Measurements from ENCODE around the gene RNF121.

Gene RNF121

DNA sequence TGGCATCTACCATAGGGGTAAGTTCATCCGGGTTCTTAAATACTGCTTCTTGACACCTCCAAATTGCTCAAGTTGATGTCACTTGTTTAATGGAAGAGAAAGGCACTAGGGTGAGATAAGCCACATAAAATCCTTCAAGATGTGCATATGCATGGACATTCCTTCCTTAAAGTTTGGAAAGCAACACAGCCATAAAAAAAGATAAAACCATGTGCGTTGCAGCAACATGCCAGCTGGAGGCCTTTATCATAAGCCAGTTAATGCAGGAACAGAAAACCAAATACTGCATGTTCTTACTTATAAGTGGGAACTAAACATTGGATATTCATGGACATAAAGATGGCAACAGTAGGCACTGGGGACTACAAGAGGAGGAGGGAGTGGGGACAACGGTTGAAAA, 61.9 kb downstream of the RNF121 start:
- no peak for DNase-seq (ENCODE audit: low read depth)

DNA sequence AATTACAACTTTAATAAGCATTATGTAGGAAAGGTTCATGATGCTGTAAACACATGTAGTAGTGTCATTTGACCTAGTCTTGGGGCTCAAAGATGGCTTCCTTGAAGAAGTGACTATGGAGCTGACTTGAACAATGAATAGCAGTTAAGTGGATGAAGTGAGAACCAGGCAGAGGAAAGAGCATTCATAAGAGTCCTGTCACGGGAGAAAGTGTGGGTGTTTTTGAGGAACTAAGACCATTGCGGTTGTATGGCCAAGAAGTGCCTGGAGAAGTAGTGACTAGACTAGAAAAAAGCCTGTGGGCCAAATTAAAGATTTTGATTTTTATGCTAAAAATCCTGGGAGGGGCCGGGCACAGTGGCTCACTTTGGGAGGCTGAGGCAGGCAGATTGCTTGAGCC, 62.6 kb downstream of the RNF121 start:
- no peak for DNase-seq (ENCODE audit: low read depth)

DNA sequence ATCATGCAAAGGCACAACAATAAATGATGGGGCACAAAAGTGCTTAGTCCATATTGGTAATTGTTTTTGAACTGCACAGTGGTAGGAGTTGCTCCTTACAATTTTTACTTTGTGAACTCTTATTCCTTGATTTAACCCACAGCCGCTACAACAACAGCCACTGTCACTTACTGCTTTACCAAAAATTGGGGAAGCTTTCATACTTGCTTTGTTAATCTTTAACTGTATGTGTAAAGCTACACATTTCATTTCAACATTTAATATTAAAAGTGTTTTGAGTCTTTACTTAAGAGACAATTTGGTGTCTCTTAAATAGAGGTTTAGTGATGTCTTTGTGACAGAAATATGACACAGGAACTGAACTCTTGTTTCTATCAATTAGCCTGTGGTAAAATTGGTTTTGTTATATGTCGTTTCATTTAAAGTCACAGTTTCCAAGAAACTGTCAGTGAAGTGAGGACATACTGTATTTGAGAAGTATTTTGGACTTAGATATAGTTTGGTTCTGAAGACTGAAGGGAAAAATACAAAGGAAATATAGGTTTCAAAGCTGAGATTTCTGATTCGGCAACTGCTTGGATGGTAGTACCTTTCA, 63.4 kb downstream of the RNF121 start:
- DNase-seq (ENCODE audit: low read depth), result no peak

DNA sequence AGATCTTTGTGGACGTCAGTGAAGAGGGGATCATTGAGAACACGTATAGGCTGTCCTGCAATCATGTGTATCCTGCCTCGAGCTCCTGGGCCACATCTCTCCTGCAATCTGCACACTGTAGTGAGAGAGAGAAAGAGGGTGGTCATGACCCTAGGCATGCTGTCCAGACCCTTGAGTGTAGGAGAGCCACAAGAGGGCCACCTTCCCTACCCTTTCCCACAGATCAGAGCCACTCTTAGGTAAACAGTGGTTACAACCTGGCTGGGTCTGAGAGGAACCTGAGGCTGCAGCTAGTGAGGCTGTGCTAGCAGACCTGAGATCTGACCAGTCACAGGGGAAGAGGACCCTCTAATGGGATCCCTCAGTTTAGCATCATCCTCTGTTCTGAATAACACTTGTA, 65.9 kb downstream of the RNF121 start:
- DNase-seq (ENCODE audit: low read depth), result no peak

DNA sequence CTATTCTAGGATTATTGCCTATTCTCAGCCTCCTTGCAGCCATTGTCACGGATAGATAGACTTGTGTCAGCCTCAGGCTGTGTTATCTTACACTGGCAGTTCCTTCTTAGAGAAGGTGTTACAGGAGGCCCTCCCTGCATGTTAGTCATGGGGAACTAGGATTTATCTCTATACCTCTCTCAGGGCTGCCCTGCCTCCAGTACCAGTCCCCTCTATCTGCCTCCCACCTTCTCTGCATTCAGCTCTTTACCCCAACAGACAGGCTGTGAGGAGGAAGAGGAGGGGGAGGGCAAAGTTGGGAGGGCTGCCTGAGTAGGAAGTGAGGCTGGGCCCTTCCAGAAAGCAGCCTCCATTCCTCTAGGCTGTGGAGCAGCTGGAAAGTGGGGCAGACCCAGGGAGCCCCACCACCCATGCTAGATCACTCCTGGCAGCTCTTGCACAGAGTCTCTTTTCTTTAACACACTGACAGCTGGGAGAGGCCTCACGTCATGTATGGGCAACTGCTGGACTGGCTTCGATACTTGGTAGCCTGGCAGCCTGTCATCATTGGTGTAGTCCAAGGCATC, 67.0 kb downstream of the RNF121 start:
- no peak for DNase-seq (ENCODE audit: low read depth)

DNA sequence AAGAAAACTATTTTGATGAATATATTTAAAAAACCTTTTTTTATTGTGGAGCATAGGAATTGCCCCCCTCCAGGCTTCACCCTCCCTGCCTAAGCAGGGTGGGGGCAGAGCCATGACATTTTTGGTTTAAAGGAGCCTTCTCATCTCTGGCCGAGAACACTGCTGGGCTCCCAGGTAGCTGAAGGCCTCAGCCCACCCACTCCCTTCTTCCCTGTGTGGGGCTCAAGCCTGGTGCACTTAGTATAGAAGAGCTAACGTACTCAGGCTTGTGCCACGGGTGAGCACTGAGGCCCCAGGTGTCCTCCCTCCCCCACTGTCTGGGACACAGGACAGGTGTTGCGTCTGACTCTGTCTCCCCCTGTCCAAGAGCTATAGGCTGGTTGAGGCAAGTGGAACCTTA, 67.7 kb downstream of the RNF121 start:
- no peak for DNase-seq (ENCODE audit: low read depth)

DNA sequence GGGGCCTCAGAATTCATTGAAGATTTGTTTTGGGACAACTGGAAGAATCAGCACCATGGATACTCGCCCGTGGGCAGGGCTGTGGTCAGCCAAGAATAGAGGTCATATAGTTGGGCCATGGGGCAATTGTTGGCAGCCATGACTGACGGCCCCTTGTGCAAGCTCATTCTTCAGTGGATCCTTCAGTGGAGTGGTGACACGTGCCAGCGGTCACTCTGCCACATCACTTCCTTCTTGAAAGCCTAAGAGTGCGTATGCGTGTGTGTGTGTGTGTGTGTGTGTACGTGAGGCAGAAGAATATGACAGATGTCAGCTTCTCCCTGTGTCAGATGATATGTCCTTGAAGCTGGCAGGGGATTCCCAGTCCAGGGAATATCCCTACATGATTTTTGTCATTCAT, 68.1 kb downstream of the RNF121 start:
- DNase-seq (ENCODE audit: low read depth), result no peak

DNA sequence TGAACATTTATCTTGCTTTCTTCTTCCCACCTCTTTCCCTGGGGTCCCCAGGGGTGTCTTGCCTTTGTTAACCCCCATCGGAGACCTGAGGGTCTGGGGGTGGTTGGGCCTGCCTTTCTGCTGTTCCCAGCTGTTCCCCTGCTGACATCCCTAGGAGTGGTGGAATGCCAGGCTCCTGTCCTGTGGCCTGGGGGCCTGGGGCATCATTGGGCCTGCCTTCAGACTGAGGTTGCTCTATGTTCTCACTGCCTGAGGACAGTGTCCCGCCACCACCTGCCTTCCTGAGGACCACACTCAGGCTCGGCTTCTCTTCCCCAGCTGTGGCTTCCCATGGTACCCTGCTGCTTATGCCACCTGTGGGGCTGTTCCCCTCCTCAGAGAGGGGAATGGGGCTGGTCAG, 68.7 kb downstream of the RNF121 start:
- DNase-seq (ENCODE audit: low read depth), result no peak

DNA sequence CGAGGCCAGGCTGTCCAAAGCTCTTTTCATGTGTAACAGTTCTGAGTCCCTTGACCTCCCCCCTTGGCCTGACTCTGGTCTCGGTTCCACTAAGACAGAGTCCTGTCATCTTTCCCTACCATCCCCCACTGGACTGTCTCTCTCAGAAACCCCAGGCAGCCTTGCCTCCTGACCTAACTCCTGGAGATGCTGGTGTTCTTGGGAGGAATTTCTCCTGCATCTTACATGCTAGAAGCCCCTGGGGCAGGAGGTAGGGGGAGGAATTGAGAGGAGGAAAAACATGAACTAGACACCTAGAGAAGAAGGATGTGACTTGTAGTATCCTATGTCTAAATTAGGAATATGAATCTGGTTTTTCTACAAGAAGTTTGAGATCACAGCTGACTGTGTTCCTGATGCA, 69.2 kb downstream of the RNF121 start:
- DNase-seq (ENCODE audit: low read depth), result no peak

DNA sequence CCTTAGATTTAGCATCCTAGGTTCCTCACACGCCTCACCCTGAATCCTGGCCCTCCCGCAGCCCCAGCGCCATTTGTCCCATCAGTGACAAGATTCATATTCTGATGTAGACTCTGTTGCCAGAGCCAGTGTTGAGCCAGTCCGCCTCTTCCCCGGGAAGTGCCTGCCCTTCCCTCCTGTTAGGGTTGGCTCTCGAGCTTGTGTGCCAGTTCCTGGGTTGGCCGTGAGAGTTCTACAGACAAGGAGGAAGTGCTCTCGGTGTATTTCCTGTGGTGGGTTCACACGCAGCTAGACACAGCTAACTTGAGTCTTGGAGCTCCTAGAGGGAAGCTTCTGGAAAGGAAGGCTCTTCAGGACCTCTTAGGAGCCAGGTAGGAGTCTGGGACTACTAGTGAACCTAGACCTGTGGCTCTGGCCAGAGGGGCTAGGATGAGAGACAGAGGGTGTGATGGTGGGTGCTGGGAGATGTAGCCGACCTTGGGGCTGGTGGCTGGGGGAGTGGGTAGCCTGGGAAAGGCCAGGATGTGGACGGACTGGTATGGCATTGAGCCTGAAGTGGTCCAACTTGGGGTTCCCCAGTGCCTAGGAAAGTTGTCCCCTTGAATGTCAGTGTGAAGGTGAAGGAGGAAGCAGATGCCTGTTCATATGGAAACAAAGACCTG, 69.9 kb downstream of the RNF121 start, which contains the start of gene IL18BP:
IL18BP (plus strand) TSS at position 261 of the 662 bp plus-strand sequence. CDS start 1,076 bp downstream, outside the sequence.
- no peak for DNase-seq (ENCODE audit: low read depth)

DNA sequence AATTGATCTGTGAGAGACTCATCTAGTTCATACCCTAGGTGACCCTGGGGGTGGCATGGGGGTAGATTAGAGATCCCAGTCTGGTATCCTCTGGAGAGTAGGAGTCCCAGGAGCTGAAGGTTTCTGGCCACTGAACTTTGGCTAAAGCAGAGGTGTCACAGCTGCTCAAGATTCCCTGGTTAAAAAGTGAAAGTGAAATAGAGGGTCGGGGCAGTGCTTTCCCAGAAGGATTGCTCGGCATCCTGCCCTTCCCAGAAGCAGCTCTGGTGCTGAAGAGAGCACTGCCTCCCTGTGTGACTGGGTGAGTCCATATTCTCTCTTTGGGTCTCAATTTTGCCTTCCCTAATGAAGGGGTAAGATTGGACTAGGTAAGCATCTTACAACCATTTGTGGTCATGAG, 70.5 kb downstream of the RNF121 start:
- DNase-seq (ENCODE audit: low read depth), result no peak

DNA sequence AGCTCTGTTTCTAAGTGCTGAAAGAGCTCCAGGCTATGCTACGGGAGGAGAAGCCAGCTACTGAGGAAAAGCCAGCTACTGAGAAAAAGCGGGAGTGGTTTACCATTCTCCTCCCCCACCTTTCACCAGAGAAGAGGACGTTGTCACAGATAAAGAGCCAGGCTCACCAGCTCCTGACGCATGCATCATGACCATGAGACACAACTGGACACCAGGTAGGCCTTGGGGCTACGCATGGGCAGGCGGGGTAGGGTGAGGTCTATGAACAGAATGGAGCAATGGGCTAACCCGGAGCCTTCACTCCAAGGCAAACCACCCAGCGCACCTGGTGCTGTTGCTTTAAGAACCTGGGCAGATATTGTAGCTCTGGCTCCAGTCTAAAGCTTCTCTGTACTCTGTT, 71.0 kb downstream of the RNF121 start:
- no peak for DNase-seq (ENCODE audit: low read depth)

DNA sequence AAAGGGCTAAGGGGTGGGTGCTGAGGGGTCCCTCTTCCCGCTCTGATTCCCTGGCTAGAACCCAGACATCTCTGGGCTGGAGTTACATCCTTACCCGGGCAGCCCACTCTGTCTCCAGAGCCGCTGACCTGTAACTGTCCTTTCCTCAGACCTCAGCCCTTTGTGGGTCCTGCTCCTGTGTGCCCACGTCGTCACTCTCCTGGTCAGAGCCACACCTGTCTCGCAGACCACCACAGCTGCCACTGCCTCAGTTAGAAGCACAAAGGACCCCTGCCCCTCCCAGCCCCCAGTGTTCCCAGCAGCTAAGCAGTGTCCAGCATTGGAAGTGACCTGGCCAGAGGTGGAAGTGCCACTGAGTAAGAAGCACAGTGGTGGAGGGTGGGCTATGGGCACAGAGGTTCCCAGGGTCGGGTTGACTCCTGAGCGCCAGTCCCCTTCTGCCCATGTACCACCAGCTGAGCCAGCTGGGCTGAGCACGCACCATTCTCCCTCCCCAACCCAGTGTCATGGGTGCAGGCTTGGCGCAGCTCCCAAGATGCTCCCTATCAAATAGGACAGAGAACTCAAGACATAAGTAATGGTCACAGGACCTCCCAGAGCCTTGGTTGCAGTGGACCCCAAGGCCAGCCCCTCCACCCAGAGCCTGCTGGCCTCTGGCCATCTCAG, 71.5 kb downstream of the RNF121 start:
- no peak for DNase-seq (ENCODE audit: low read depth)

DNA sequence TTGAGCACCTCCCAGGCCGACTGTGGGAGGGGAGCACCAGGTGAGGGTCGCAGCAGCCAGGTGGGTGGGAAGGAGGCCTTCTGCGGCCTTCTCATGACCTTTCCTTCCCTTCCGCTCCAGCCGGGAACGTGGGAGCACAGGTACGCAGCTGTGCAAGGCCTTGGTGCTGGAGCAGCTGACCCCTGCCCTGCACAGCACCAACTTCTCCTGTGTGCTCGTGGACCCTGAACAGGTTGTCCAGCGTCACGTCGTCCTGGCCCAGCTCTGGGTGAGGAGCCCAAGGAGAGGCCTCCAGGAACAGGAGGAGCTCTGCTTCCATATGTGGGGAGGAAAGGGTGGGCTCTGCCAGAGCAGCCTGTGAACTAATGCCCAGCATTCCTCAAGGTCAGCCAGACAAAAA, 72.4 kb downstream of the RNF121 start:
- DNase-seq (ENCODE audit: low read depth), result no peak

DNA sequence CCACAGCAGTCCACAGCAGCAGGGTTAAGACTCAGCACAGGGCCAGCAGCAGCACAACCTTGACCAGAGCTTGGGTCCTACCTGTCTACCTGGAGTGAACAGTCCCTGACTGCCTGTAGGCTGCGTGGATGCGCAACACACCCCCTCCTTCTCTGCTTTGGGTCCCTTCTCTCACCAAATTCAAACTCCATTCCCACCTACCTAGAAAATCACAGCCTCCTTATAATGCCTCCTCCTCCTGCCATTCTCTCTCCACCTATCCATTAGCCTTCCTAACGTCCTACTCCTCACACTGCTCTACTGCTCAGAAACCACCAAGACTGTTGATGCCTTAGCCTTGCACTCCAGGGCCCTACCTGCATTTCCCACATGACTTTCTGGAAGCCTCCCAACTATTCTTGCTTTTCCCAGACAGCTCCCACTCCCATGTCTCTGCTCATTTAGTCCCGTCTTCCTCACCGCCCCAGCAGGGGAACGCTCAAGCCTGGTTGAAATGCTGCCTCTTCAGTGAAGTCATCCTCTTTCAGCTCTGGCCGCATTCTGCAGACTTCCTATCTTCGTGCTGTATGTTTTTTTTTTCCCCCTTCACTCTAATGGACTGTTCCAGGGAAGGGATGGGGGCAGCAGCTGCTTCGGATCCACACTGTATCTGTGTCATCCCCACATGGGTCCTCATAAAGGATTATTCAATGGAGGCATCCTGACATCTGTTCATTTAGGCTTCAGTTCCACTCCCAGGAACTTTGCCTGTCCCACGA, 73.2 kb downstream of the RNF121 start:
- DNase-seq (ENCODE audit: low read depth), result no peak

DNA sequence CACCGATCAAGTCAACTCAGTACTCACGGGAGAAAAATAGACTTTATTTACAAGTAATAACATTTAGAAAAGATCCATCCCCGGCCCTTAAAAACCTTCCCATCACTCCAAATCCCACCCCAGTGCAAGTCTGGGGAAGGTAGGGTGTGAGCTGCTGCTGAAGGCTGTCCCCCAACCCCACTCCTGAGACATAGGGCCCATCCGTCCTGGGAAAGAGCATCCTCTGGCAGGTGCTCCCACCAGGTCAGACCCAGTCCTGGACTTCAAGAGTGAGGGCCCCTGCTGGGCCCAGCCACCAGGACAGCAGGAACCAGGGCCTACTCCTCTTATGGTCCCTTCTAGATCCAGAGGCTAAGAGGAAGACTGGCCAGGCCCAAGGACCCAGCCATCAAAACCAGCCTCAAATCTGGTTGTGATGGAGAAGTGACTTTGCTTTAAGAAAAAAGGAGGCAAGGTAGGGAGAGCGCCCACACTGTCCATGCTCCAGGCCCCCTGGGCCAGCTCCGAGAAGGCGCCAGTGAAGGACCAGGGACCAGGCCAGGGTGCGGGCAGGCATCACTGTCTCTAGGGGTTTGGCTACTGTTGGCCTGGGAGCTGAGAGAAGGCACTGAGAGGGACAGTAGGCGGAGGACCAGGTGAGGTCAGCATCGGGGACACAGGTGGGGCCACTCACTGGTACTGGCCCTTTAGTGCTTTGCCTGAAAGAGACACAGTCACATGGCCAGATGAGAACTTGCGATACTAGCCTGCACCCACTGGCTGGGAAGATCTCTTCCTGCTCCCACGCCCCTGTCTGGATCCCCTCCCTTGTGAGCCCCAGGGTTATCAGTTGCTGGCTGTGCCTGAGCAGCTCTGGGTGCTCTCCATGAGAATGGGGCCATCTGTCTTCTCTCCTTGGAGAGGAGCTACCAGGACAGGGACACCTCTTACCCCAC, 74.3 kb downstream of the RNF121 start:
- no peak for DNase-seq (ENCODE audit: low read depth)

DNA sequence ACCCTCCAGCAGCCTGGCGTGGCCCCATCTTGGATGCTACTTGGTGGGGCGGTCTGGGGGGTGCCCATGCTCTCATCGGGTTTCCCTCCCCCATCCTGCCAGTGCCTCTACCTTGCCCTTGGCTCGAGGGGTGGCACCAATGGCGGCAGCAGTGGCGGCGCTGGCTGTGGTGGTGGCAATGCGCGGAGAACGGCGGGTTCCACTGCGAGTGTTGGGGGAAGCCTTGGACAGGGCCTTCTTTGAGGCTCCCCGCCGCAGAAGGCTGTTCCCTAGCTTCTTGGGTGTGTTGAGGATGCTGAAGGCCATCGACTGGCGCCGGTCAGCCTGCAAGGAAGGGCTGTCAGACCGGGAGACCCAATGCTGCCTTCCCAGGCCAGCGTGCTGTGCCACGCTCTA, 74.9 kb downstream of the RNF121 start:
- no peak for DNase-seq (ENCODE audit: low read depth)

DNA sequence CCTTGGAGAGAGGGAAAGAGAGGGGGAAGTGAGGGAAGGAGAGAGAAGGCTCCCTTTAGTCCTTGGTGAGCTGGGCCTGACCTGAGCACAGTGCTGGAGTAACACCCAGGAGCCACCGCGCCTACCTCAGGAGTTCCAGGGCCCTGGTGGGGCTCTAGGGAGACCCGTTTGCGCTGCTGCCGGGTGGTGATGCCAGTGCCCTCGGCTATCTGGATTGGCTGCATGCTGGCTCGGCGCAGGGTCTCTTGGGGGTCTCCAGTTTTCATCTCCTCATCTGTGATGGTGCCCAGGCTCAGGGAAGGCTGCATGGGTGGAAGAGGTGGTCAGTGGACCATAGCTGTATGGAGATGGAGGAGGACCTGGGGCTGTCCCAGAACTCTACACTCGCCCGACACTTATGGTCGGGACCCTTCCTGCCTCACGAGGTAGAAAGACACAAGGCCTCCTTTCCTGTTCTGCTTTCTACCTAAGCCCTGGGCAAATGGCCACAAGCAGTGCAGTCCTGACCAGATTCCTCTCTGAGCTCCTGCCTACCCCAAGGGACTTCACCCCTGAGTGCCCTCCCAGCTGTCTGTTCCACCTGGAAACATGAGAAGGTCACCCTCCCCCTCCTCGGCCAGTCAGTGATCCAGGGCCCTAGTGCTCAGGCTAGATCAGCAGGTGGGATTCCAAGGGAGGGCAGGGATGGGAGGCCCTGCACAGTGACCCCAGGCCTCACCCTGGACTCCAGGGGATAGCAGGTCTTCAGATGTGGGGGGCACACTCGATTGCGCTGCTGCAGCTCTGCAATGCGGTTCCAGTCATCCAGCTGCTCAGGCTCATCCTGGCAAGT, 75.9 kb downstream of the RNF121 start:
- no peak for DNase-seq (ENCODE audit: low read depth)

DNA sequence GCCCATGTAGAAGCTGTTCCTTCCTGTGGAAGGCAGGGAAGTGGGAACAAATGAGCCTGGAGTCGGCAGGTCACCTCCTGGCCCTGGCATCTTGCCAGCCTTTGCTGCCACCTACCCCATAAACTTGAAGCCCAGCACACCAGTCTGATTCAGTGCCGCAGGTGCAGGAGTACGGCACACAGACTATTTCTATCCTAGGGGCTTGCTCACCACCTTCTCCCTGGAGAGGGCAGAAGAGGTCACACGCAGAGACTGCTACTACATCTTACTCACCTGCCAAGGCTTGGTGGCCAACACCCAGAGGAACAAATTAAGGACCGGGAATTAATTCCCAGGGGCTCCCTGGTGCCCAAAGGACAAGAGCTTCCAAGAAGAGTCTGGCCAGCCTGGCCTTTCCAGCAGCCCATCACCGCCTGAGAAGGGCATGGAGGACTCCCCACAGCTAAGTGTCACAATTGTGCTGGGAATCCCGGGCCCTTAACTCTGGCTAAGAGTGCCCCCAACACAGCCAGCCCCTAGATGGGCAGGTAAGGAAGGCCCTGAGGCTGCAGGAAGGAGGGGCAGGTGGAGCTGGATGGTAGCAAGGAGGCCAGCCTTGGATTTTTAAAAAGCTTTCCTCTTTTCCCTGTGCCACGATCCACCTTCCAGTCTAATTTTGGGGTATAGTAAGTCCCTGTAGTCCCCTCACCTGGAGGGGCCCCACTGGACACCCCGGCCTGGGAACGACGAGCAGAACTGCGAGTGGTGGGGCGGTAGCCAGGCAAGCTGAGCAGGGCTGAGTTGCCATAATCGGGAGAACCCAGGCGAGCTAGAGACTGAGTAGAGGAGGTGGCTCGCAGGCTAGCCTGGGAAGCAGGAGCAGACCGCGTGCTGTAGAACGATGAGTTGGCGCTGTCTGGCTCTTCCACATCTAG, 76.8 kb downstream of the RNF121 start:
- no peak for DNase-seq (ENCODE audit: low read depth)

Data from stimulated activated CD4-positive, alpha-beta T cell treated with anti-CD3 and anti-CD28 coated beads, Interleukin-2, amount 100 ng/mL, for 4 hours (primary cell).